Skin epidermis (tissue), 12 donors: ENCODE results near the gene DENND4B.
"Not testable (repeated sequence)": the region's sequence is repeated elsewhere in the genome, so short reads cannot be mapped to it uniquely, and the experiment has no call there.

ENCODE experiments used
- H3K27ac ChIP-seq, 21 experiments: fragments of 200-600 bp; sonication (generic) in 11 of 21; one replicate each; pipeline ENCODE4 v1.5.0; 2020; ENCODE audit warnings: mild to moderate bottlenecking in 3 of 21, inconsistent platforms in 2 of 21, moderate library complexity in 2 of 21
- H3K4me3 ChIP-seq, 7 experiments: fragments of 200-600 bp; sonication (generic) in 2 of 7; one replicate each; pipeline ENCODE4 v1.5.0; 2020; ENCODE audit warnings: inconsistent platforms in 2 of 7, mild to moderate bottlenecking in 2 of 7, moderate library complexity in 1 of 7

The DENND4B gene

DNA sequence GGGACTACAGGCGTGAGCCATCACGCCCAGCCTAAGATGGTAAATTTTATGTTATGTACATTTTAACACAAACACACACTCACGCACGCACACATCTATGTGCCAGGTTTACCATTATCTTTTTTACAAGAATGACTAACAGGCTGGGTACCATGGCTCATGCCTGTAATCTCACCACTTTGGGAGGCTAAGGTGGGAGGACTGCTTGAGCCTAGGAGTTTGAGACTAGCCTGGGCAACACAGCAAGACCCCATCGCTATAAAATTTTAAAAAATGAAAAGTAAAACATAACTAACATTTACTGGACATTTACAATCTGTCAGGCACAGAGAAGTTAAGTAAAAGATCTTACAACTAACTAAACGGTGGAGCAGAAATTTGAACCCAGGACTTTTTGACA, 38.4 kb downstream of the DENND4B start:
- no peak overlapping the region for H3K27ac ChIP-seq
- H3K4me3 ChIP-seq: no peak overlapping the region

DNA sequence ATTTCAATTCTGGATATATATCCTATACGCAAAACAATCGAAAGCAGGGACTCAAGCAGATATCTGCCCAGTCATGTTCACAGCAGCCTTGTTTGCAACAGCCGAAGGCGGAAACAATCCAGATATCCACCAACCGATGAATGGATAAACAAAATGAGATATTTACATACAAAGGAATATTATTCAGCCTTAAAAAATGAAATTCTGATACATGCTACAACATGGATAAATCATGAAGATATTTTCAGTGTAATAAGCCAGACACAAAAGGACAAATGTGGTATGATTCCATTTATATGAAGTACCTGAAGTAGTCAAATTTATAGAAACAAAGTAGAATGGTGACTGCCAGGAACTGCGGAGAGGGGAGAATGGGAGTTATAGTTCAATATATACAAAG, 39.4 kb downstream of the DENND4B start:
- H3K4me3 ChIP-seq: no peak overlapping the region
- no peak overlapping the region for H3K27ac ChIP-seq

DNA sequence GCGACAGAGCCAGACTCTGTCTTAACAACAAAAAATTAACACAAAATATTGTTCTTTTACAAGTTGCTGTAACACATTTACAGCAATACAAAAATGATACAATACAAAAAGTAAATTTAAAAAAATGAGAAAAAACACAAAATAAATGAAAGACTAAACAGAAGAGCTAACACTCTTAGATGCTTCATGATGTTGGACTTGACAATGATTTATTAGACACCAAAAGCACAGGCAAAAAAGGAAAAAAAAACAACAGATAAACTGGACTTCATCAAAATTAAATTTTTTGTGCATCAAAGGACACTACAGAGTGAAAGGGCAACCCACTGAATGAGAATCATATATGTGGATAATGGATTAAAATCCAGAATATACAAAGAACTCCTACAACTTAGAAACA, 40.1 kb downstream of the DENND4B start:
- Histone ChIP-seq H3K4me3 (no peak overlapping the region), H3K27ac (peak overlapping the region in 1 of 21 experiments; percentile 39)

DNA sequence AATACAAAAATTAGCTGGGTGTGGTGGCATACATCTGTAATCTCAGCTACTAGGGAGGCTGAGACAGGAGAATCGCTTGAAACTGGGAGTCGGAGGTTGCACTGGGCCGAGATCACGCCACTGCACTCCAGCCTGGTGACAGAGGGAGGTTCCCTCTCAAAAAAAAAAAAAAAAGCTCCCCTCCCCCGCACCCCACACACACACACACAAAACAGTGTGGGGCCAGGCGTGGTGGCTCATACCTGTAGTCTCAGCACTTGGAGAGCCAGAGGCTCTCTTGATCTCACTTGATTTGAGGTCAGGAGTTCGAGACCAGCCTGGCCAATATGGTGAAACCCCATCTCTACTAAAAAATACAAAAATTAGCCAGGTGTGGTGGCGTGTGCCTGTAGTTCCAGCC, 40.6 kb downstream of the DENND4B start:
- not testable (repeated sequence) for H3K4me3 ChIP-seq
- H3K27ac ChIP-seq: peak overlapping the region in 1 of 21 experiments; percentile 39

DNA sequence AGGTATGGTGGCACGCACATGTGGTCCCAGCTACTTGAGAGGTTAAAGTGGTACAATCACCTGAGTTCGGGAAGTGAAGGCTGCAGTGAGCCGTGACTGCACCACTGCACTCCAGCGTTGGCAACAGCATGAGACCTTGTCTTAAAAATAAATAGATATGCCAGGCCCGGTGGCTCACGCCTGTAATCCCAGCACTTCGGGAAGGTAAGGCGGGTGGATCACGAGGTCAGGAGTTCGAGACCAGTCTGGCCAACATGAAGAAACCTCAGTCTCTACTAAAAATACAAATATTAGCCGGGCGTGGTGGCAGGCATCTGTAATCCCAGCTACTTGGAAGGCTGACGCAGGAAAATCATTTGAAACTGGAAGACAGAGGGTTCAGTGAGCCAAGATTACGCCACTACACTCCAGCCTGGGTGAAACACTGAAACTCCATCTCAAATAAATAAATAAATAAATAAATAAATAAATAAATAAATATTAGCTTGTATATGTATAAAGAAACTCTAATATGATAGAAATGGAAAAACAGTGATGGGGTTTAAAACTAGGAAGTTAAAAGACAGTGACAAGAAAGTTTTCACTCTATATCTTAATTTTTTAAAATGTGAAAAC, 42.6 kb downstream of the DENND4B start:
- Histone ChIP-seq H3K4me3 (no peak overlapping the region), H3K27ac (peak overlapping the region in 4 of 21 experiments; percentile 4 to 57 (median 28))

DNA sequence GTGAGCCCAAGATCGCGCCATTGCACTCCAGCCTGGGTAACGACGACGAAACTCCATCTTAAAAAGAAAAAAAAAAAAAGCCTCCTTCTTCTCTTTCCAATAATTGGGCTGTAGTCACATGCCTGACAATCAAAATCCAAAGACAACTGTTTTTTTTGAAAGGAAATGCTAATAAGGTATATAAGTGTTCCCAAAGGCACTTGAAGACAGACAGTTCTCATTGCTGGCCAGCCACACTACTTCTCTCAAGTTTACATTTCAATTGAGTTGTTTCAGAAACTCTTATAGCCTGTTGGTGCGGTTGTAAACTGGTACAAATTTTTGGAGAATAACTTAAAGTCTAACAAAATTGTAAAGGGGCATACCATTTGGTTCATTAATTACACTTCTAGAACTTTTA, 47.0 kb downstream of the DENND4B start:
- Histone ChIP-seq H3K4me3 (no peak overlapping the region), H3K27ac (no peak overlapping the region)

DNA sequence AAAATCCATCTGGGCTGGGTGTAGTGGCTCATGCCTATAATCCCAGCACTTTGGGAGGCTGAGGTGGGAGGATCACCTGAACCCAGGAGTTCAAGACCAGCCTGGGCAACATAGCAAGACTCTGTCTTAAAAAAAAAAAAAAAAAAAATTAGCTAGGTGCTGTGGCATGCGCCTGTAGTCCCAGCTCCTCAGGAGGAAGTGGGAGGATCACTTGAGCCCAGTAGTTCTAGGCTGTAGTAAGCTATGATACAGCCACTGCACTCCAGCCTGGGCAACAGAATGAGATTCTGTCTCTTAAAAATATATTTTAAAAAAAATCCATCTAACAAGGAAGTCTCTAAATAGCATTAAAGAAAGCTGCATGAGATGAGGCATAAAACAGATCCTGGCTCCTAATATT, 50.7 kb downstream of the DENND4B start:
- H3K4me3 ChIP-seq, H3K27ac ChIP-seq: not testable (repeated sequence)

DNA sequence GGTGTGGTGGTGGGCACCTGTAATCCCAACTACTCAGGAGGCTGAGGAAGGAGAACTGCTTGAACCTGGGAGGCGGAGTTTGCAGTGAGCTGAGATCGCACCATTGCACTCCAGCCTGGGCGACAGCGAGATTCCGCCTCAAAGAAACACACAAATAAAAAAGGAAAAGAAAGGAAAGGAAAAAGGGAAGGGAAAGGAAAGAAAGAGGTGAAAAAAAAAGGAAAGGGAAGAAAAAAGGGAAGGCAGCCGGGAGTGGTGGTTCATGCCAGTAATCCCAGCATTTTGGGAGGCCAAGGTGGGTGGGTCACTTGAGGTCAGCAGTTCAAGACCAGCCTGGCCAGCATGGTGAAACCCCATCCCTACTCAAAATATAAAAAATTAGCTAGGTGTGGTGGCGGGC, 55.5 kb downstream of the DENND4B start:
- H3K27ac ChIP-seq, H3K4me3 ChIP-seq: not testable (repeated sequence)

DNA sequence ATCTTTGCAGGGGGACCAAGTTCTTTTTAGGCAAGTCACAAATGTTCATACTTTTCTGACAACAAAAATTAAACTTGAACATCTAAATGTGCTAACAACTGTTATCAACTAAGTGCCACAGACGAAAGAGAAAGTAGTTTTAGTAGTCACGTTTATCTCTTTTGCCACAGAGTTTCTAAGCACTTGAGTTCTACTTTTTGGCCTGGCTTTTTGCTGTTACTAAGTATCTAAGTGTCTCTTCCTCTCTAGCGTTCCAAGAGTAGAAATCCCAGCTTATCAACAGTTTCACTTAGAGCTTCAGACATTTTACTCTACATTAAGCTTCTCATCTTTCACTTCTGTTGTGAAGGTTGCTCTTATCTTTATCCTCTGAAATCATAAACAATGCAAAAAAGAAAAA, 58.0 kb downstream of the DENND4B start:
- Histone ChIP-seq H3K4me3 (no peak overlapping the region), H3K27ac (peak overlapping the region in 3 of 21 experiments; percentile 0 to 52 (median 10))

DNA sequence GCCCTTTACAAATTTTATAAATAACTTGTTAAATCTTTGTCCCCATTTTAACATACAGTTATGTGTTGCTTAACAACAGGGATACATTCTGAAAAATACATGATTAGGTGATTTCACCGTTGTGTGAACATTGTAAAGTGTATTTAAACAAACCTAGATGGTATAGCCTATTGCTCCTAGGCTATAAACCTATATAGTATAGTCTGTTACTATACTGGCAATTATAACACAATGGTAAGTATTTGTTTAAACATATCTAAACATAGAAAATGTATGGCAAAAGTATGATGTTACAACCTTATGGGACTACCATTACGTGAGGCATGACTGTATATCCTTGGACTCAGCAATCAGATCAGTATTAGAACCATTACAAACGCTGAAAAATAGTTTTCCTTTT, 60.4 kb downstream of the DENND4B start:
- Histone ChIP-seq H3K4me3 (no peak overlapping the region), H3K27ac (no peak overlapping the region)

DNA sequence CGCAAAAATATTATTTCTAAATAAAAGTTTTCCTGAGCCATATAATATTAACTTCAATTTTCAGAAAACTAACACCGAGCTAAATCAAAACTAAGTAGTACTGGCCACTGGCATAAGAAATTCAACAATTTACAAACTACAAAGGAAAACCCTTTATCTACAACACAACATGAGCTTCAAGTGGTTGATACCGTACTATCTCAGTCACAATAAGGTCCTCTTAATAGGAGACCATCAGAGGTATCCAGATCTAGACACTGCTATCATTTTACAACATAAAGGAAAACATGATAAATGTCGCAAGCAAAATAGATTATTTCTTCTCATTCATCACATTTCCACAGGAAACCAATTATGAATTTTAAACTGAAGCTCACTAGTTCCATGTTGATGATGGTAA, 63.3 kb downstream of the DENND4B start:
- H3K4me3 ChIP-seq: no peak overlapping the region
- no peak overlapping the region for H3K27ac ChIP-seq

DNA sequence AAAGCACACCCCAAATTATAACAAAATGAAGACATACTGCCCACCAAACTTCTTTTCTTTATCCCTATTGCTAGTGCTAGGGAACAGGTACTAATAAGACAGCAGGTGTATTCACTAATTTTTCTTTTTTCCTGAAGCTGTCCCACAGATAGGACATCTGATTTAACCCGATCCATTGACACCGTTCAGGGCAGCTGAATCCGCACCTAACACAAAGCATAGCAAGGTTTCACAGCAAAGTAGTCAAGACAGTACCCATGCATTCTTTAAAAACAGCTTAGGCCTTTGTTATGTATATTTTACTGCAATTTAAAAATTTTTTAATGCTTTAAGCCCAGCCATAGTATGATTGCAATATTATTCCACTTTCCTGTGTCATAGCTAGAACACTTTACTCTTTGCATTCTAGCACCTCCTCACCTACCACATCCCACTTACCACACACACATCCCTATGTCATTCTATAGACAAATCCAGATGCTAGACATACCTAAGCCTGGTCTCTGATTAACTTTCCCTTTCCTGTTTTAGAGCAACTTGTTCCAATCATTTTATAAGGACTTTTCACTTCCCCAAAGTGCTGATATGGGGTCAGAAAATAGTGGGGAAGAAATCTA, 64.1 kb downstream of the DENND4B start:
- Histone ChIP-seq H3K4me3 (no peak overlapping the region), H3K27ac (peak overlapping the region in 2 of 21 experiments; percentile 18 to 21)

DNA sequence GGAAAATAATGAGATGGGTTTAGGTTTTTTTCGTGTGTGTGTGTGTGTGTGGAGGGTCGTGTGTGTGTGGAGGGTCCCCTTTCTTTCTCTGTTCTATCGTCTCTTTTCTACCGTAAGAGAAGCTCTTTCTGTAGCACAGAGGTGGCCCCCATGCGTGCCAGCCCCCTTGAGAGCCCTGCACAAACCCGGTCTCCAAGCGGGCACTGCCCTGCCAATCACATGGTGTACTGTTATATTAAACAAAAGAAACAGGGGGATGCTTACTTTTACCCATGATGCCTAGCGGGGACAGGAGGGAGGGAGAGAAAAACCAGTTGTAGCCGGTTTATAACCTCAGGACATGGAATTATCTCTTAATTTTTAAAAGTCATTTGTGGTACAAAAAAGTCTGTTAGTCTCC, 64.8 kb downstream of the DENND4B start:
- Histone ChIP-seq H3K27ac (peak overlapping the region in 10 of 21 experiments; percentile 2 to 64 (median 40)), H3K4me3 (peak overlapping the region in 1 of 7 experiments; percentile 7)

DNA sequence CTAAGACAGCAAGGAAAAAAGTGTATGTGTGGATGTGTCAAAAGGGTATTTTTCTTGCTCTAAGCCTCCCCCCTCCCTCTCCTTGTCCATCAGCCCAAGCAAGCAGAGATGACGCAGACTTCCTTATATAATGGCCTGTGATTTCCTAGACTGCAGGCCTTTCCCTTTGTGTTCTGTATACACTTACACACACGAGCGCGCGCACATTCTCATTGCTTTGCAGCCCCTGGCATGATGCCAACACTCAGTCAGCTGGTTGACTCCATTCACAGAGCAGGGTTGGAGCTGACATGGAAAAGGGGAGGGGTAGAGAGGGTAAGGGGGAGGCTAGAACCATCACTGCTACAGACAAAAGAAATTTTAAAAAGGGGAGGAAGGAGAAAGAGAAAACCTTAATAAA, 65.6 kb downstream of the DENND4B start:
- H3K27ac ChIP-seq: peak overlapping the region in 8 of 21 experiments; percentile 1 to 54 (median 22)
- H3K4me3 ChIP-seq: peak overlapping the region in 1 of 7 experiments; percentile 7

DNA sequence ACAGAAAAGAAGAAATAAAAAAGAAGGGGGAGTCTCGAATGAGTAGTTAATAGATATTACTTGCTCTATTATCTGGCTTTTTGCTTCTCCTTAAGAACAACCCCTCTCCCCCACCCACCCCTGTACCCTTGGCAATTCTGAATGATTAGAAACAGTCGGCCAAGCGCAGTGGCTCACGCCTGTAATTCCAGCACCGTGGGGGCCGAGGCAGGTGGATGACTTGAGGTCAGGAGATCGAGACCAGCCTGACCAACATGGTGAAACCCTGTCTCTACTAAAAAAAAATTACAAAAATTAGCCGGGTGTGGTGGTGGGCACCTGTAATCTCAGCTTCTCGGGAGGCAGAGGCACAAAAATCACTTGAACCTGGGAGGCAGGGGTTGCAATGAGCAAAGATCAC, 66.5 kb downstream of the DENND4B start:
- H3K27ac ChIP-seq: peak overlapping the region in 4 of 21 experiments; percentile 10 to 70 (median 38)

More for the DNA sequence above, 66.5 kb downstream of the DENND4B start:
- H3K4me3 ChIP-seq: no peak overlapping the region
